Fibroblast of skin of scalp (primary cell): ENCODE results near the gene MOXD1.
"Not testable (repeated sequence)": the region's sequence is repeated elsewhere in the genome, so short reads cannot be mapped to it uniquely, and the experiment has no call there.

Experiments used
- DNase-seq: peaks from one replicate; pipeline ENCODE4 v3.0.0-alpha.2; 2013

The MOXD1 gene

DNA sequence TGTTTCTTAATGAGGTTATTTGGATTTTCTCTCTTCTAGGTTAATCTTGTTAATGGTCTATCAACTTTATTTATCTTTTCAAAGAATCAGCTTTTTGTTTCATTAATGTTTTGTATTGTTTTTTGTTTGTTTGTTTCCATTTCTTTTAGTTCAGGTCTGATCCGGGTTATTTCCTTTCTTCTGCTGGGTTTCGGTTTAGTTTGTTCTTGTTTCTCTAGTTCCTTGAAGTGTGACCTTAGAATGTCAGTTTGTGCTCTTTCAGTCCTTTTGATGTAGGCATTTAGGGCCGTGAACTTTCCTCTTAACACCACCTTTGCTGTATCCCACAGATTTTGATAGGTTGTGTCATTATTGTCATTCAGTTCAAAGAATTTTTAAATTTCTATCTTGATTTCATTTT lies 49.3 kb downstream of the MOXD1 start:
- DNase-seq: not testable (repeated sequence)

DNA sequence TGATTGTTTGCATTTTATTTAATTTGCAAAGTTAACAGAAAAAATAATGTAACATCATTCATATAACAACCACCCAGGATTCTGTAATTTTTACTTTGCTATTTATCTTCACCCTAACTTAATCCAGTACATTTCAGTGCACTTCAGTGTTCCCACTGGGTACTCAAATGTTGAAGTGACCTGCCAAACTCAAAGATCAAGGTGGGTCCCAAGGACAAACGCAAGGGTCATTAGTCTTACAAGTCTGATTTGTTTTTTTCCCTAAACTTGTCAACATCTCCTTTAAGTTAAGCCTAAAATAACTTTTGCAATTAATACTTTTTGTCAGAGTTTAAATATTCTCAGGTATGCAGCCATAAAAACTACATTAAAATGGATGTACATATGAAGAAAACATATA lies 53.0 kb downstream of the MOXD1 start:
- no peak for DNase-seq

DNA sequence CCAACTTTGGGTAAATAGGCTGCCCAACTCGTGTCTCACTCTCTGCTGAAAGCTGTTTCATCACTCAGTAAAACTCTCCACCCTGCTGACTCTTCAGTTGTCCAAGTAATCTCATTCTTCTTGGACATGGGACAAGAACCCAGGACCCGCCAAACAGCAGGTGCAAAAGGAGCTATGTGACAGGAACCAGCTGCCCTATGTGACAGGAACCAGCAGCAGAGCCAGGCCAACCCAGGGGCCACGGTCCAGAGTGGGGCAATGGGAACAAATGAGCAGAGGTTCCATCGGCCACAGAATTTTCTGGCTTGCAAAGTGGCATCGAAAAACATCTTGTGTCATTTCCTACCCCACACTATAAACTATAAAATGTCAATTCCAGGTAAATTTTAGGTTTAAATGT lies 56.5 kb downstream of the MOXD1 start:
- DNase-seq: no peak

DNA sequence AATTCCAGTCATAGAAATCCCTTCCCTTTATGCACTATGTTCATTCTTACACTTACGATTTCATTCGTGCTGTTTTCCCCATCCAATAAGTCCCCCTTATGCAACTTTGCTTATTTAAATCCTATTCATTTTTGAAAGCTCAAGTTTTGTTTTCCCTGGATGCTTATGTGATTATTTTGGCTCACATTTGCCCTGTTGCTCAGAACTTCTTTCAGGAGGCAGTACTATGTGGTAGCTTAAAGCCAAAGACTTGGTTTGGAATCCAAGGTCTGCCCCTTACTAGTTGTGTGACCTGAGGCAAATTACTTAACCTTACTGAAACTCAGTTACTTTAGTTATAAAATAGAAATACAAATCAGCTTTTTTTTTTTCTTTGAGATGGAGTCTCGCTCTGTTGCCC lies 59.6 kb downstream of the MOXD1 start:
- peak; percentile 49 for DNase-seq

DNA sequence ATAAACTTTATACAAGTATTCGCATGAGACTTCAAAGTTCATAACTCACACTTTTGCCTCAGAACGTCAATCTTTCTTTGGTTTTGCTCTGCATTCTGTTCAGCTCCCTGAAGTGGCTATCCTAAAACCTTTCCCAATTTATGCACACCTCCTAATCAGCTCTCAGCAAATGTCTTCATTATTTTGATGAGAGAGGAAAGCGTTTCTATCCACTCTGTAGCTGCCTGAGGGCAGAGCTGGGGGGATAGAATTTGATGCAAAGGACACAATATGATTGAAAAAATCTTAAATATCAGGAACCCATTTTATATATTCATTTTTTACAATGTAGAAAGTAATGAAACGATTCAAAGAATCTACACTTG lies 66.8 kb downstream of the MOXD1 start:
- no peak for DNase-seq

DNA sequence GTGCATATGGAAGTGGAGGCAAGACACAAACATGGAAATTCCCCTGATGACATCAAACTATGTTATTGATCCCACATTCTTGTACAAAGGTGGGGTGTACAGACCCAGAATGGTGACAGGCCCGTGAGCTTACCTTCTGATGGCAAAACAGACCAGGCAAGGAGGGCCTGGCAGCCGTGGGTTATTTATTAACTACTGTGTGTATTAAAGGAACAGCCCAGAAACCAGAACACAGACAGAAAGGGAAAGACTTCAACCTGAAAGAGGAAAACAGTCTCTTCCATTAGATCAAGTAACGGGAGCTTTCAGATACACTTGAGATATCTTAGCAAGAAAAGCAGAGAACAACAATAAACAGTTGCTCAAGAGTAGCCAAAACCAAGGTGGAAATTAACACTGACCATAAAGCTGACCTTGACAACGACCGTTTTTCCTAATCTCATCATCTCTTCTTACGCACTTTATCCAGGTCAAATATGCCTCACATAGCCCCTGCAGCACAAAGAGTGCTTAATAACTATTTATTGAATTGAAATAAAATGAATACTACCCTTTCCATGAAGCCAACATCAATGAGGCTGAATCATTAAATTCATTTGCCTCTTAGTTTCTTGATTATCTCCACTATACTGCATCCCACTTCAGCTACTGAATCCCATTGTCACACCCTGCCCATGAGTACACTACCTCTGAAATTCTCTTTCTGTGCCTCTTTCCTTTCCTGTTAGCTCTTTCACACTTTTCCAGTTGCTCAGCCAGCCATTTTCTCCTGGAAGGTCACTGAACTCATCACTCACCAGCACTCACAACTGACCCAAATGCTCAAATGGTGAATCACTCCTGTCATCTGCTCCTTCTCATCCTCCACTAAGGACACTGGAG lies 67.4 kb downstream of the MOXD1 start:
- peak; percentile 97 for DNase-seq

DNA sequence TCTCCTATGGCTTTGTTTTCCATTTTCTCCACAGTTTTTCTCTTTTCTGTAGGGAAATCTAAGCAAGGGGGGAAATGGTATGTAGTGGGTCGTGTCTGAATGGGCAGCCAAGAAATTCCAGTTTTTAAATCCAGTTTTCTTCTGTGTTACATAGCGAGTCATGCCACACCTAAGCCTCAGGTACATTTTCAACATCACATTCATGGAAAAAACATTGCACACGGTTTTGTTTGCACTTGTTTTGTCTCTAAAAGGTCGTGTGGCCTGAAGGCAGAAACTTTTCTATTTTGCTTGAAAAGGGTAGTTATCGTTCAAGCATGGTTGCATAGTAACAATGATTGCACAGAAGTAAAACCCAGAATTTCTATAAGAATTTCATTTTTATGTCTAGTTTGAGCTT lies 70.5 kb downstream of the MOXD1 start:
- DNase-seq: no peak

DNA sequence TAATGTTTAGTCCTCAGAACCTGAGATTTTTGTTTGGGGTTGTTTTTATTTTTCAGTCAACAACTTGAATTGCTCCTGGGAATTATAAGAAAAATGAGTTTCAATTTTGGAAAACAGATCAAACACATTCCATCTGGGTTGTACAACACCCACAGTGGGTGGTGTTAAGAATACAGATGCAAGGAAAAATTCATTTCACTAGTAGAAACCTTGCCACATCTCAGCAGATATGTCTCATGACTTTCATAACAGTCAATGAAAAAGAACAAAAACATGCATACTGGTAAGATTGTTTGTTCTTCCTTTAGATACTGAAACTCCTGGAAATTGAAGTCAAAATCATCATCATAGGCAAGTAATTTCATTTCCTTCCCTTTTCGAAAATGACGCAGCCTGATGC lies 78.9 kb downstream of the MOXD1 start:
- no peak for DNase-seq

DNA sequence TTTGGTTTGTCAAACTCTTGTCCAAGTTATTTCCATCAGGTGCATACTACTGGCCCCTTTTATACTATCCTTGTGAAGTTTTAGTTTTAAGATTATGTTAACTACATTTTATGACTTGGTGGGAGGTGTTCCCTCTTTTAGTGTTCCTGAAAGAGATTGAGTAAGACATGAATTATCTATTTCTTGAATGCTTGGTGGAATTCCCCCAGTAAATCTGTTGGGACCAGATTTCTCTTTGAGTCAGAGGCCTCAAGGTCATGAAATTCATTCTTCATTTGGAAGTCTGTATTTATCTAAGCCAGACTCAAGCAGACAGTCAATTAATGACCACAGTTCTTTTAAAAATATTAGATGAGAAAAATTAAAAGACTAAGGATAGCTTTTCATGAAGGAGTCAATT lies 81.3 kb downstream of the MOXD1 start:
- DNase-seq: peak; percentile 47

DNA sequence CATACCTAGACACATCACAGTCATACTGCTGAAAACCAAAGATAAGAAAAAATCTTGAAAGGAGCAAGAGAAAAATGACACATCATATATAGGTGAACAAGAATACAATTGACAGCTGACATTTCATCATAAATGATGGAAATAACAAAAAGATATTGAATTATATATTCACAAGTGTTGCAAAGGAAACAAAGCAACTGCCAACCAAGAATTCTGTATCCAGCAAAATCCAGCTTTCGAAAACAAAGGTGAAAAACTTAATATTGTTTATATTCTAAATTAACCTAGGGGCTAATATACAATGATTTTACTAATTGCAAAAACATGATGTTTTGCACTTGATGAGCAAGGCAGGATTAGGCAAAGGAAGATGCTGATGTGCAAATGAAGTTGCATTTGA lies 84.3 kb downstream of the MOXD1 start:
- DNase-seq: no peak

DNA sequence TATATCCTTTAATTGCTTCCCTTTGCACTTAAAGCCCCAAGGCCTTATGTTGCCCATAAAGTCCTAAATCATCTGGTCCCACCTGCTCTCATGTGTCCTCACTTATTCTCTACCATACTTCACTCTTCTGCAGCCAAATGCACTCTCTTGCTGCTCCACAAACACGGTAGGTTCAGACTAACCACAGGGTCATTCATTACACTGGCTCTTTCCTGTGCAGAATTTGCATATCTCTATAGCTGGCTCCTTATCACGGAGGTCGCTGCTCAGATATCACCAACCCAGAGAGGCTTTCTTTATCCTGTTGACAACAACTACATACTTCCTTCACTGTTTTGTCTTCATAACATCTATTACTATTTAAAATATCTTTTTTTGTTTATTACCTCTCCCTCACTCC lies 86.8 kb downstream of the MOXD1 start:
- no peak for DNase-seq

DNA sequence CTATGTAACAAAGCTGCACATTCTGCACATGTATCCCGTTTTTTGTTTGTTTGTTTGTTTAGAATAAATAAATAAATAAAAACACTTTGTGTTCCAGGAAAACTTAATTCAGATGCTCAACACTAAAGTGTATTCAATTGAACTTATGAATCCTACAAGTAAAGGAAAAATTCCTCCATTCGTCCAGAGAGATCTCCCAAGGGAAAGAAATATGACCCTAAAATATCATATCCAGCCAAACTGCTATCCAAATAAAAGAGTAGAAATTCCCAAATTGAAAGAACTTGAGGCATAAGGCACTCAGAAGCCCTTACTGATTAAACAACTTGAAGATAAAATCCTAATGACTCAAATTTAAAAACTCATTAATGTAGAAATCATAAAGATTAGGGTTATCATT lies 90.4 kb downstream of the MOXD1 start:
- peak; percentile 38 for DNase-seq

DNA sequence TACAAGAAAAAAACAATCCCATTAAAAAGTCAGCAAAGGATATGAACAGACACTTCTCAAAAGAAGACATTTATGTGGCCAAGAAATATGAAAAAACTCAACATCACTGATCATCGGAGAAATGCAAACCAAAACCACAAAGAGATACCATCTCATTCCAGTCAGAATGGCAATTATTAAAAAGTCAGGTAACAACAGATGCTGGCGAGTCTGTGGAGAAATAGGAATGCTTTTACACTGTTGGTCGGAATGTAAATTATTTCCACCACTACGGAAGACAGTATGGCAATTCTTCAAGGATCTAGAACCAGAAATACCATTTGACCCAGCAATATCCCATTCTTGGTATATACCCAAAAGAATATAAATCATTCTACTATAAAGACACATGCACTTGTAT lies 91.1 kb downstream of the MOXD1 start:
- peak; percentile 18 for DNase-seq

DNA sequence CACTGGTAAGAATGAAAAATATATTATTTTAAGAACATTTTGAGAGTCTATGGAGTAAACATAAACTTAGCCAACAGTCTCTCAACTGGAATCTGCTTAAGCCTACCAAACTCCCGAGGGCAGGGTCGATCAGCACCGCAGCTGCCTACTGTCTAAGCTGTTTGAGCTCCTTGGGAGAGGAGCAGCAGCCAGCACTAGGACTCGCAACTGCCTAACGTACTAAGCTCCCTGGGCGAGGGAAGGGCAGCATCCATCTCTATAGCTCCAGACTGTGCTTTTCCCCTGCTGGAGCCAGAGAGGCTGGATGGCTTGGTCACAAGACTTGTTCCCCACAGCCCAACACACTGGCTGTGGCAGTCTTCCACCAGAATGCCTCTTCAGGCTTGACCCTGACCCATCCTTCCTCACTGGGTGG lies 96.4 kb downstream of the MOXD1 start:
- DNase-seq: no peak

DNA sequence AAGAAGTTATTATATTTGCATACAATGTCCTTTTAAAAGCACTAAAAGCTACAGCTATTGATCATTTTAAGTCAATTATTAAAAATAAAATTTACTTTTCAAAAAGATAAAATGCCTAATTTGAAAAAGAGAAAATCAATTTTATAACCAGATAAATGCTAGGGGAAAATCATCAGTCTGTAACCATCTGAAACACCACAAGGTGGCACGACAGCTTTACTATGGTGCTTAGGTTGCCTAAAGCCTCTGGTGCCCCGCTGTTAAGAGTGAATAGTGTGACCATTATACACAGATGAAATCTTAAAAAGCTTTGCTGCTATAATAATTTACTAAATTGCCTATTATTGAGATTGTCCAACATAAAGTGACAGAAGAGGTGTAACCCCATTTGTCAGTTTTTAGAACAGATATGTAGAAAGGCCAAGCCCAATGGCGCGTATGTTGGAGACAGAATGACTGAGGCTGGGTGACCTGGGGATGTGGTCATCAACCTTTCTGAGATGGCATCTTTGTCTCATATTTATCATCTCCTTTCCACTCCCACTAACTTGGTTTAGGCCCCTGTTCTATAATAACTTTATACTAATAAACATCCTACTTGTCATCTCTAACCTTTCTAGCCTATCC lies 100.8 kb downstream of the MOXD1 start:
- DNase-seq: peak; percentile 62

DNA sequence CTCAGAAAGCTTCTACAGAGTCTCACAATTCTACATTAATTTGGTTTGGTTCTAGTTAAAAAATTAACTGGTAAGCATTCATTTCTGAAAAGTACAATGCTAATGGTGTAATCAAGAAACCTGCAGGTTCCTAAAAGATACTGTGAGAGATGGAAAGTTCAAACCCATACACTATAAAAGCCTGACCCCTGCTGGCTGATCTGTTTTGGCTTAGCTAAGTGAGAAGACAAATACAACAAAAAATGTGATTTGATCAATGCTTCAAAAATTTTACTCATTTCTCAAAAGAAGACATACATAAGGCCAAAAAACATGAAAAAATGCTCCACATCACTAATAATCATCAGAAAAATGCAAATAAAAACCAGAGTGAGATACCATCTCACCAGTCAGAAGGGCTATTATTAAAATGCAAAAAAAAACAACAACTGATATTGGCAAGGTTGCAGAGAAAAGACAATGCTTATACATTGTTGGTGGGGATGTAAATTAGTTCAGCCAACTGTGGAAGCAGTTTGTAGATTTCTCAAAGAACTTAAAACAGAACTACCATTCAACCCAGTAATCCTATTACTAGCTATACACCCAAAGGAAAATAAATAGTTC lies 102.8 kb downstream of the MOXD1 start:
- peak; percentile 60 for DNase-seq

DNA sequence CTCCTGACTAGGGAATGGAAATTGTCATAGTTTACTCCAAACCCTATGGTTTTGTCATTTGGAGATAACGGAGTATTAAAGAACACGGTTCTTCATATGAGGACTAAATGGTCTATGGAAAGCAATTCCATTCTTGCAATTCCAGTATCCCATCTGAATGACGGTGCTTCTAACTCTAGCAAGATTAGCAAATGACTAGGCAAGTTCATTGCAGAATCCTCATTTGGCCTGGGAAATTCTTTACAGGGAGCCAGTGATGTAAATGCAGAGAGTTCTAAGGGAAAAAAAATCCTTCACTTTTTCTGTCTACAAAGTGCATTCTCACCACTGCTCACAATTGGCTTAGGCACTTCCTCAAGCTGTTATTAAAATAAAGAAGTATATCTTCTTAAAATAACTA lies 111.5 kb downstream of the MOXD1 start:
- DNase-seq: peak; percentile 39

DNA sequence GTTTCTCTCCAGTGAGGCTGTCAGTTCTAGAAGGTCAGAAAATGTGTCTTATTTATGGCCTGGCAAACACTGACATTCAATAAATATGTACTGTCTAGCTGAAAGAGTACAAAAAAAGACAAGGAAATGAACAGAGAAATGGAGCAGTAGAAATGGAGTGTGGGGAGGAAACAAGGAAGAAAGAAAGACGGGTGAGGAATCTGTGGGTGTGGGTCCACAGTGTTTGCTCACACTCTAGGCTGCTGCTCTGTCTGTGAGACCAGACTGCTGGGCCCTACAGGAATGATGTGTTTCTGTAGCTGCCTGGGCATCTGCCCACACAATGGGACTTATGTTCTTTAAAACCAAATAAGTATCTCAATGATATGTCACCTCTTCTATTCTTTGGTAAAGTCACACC lies 114.2 kb downstream of the MOXD1 start:
- no peak for DNase-seq

DNA sequence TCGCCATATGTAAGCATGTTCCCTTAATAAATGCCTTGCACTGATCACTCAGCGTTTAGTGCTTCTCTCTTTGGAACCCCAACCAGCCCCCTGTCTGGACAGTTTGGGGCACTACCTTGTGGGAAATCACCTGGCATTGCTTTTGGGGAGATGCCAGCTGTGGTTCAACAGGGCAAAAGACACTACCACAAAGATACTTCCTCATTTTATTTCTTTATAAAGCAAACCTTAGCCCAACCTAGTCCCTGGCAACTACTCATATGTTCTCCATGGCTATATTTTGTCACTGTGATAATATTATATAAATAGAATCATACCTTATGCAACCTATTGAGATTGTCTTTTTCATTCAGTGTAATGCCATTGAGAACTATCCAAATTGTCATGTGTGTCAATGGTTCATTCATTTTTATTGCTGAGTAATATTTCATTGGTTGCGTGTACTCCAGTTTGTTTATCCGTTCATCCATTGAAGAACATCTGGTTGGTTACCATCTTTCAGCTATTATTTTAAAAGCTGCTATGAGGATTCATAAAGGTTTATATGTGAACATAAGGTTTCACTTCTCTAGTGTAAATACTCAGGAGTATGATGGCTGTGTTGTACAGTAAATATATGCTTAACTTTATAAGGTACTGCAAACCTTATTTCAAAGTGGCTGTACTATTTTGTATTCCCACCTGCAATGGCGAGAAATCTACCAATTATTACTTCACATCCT lies 114.8 kb downstream of the MOXD1 start:
- no peak for DNase-seq

DNA sequence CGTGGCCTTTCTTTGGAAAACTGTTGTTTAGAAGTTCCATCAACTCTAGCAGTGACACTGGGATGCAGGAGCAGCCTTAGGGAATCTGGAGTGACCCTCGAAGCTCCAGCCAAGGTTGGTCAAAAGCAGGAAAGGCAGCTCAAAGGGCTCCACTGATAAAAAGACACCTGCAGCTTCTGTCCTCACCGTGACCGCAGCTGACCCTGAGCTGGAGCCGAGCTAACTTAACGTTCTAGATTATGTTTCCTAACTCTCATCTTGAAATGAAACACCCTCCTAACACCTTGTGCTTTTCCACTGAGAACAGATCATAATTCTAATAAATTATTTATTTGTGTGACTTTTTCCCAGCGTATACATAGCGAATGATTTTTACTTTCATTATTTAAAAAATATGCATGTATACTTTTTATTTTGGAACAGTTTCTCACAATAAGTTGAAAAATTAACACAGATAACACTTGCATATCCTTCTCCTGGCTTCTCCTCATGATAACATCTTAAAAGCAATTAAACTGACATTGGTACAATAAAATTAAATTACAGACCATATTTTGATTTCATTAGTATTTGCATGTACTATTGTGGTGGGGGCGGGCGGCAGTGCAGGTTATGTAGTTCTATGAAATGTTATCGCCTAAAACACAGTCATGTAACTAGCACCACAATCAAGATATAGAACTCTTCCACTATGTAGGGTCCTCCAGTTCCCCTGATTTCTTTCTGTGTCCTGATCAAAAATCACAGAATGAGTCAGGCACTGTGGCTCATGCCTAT lies 116.1 kb downstream of the MOXD1 start:
- DNase-seq: no peak

DNA sequence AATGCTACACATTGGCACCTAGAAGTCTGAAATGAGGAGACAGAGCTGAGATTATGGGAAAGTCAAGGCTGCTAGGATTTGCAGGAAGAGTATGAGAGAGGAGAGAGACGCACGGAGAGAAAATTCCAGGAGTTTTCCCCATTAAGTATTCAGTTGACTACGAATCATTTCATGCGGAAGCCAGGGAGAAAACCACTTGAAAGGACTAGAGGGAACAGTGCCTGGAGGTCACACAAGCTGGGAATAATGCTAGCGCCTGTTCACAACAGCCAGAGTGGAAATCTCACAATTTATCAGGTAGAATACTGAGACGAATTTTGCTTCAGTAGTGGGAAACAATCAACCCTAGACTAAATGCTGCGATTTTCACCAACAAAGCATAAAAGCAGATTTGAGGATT lies 118.6 kb downstream of the MOXD1 start:
- DNase-seq: no peak

DNA sequence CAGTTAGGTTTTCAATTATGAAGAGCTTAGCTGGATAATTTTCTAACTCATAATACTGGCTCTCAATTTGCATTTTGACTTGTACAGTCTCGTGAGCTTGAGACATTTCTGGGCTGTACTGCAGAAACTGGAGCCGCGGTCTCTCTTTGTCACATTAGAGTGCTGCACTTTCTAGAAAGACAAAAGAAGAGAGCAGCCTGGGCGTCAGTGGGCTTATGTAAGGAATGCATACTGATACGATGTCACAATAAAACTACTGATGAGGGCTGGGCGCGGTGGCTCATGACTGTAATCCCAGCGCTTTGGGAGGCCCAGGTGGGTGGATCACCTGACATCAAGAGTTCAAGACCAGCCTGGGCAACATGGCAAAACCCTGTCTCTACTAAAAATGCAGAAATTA lies 120.8 kb downstream of the MOXD1 start:
- DNase-seq: no peak
